HEK293T (cell line): ENCODE measurements around the gene COL6A3.

Experiments
- CTCF ChIA-PET: fragments of 350-600 bp; formaldehyde crosslinking; extraction: SDS; loops from one replicate; lab custom pipeline; 2021; ENCODE audit warnings: antibody characterized with exemption, inconsistent platforms; lab: Yijun Ruan, JAX
- POLR2A ChIA-PET: fragments of 350-600 bp; formaldehyde crosslinking; extraction: SDS; loops from one replicate; lab custom pipeline; 2020; ENCODE audit warnings: antibody characterized with exemption, inconsistent platforms; lab: Yijun Ruan, JAX
- DNase-seq: peaks from one replicate; pipeline ENCODE4 v3.0.0; 2012; ENCODE audit warnings: mixed read lengths; ENCODE audit errors: extremely low spot score
- ARNT ChIP-seq: fragments of 450-650 bp; IDR thresholded peaks from 2 replicates; pipeline ENCODE4 v1.6.1; 2017; ENCODE audit warnings: mild to moderate bottlenecking
- BHLHE40 ChIP-seq: fragments of 450-650 bp; IDR thresholded peaks from 2 replicates; pipeline ENCODE4 v1.6.1; 2016; ENCODE audit warnings: mild to moderate bottlenecking, moderate library complexity, borderline replicate concordance
- CTBP1 ChIP-seq: fragments of 450-650 bp; IDR thresholded peaks from 2 replicates; pipeline ENCODE4 v1.6.1; 2016; ENCODE audit warnings: borderline replicate concordance
- ELF4 ChIP-seq: fragments of 450-650 bp; IDR thresholded peaks from 2 replicates; pipeline ENCODE4 v1.6.1; 2017; ENCODE audit warnings: antibody characterized with exemption
- FOXA1 ChIP-seq: fragments of 450-650 bp; IDR thresholded peaks from 2 replicates; pipeline ENCODE4 v1.6.1; 2016; ENCODE audit warnings: mild to moderate bottlenecking
- FOXK2 ChIP-seq: fragments of 450-650 bp; IDR thresholded peaks from 2 replicates; pipeline ENCODE4 v1.6.1; 2016; ENCODE audit warnings: mild to moderate bottlenecking
- FOXM1 ChIP-seq: fragments of 450-650 bp; IDR thresholded peaks from 2 replicates; pipeline ENCODE4 v1.6.1; 2017; ENCODE audit warnings: mild to moderate bottlenecking, borderline replicate concordance
- HDGF ChIP-seq: fragments of 450-650 bp; IDR thresholded peaks from 2 replicates; pipeline ENCODE4 v1.6.1; 2017; ENCODE audit warnings: antibody characterized with exemption, borderline replicate concordance
- L3MBTL2 ChIP-seq: fragments of 450-650 bp; conservative IDR thresholded peaks from 2 replicates; pipeline ENCODE4 v1.6.1; 2016; ENCODE audit warnings: mild to moderate bottlenecking
- LEF1 ChIP-seq: fragments of 450-650 bp; IDR thresholded peaks from 2 replicates; pipeline ENCODE4 v1.6.1; 2017; ENCODE audit warnings: mild to moderate bottlenecking, borderline replicate concordance
- NFRKB ChIP-seq: fragments of 450-650 bp; IDR thresholded peaks from 2 replicates; pipeline ENCODE4 v1.6.1; 2016; ENCODE audit warnings: mild to moderate bottlenecking, moderate library complexity
- SP1 ChIP-seq: fragments of 450-650 bp; IDR thresholded peaks from 2 replicates; pipeline ENCODE4 v1.6.1; 2017
- SUZ12 ChIP-seq: fragments of 450-650 bp; IDR thresholded peaks from 2 replicates; pipeline ENCODE4 v1.6.1; 2016; ENCODE audit warnings: mild to moderate bottlenecking
- TARDBP ChIP-seq: fragments of 450-650 bp; IDR thresholded peaks from 2 replicates; pipeline ENCODE4 v1.6.1; 2016
- ZNF384 ChIP-seq: fragments of 450-650 bp; IDR thresholded peaks from 2 replicates; pipeline ENCODE4 v1.6.1; 2016
- TF ChIP-seq, protein P1 (sequence below): fragments of 450-650 bp; IDR thresholded peaks from 2 replicates; pipeline ENCODE4 v1.6.1; 2016

COL6A3 gene

DNA sequence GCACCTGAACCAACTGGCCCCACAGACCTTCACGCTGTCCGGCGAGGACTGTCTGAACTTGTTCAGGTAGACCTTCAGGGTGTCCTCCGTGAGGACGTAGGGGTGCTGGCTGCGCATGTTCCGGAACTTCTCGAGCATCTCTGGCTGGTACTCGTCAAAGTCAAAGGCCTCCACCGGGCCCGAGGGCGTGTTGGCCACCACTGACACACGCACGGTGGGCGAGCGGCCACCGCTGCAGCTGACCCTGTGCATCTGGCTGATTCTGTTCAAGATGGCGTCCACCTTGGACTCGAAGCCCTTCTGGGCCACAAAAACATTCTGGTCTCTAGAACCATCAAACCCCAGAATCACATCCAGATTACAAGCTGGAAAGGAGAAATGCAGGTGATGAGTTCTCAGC lies 48.3 kb downstream of the COL6A3 start:
- TF ChIP-seq FOXK2 (no peak), NFRKB (no peak), CTBP1 (no peak)
- ChIA-PET CTCF (no interaction called here), POLR2A (no interaction called here)
- no peak for DNase-seq

DNA sequence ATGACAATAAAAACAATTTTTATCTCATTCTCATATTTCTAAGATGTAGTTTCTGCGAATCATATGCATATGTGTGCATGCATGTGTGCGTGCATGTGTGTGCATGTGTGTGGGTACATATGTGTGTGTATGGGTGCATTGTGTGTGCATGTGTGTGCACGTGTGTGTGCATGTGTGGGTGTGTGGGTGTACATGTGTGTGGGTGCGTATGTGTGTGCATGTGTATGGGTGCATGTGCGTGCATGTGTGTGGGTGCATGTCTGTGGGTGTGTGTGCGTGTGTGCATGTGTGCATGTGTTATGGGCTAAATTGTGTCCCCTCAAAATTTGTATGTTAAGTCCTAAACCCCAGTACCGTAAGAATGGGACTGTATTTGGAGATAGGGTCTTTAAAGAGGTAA lies 49.3 kb downstream of the COL6A3 start:
- no peak for TF ChIP-seq FOXA1
- TF ChIP-seq SUZ12: no peak
- TF ChIP-seq LEF1: no peak
- TF ChIP-seq ZNF384: no peak
- TF ChIP-seq, protein P1, sequence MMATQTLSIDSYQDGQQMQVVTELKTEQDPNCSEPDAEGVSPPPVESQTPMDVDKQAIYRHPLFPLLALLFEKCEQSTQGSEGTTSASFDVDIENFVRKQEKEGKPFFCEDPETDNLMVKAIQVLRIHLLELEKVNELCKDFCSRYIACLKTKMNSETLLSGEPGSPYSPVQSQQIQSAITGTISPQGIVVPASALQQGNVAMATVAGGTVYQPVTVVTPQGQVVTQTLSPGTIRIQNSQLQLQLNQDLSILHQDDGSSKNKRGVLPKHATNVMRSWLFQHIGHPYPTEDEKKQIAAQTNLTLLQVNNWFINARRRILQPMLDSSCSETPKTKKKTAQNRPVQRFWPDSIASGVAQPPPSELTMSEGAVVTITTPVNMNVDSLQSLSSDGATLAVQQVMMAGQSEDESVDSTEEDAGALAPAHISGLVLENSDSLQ: no peak
- TF ChIP-seq FOXK2: no peak
- TF ChIP-seq BHLHE40: no peak
- TF ChIP-seq SP1: no peak
- TF ChIP-seq ARNT: no peak
- no peak for TF ChIP-seq HDGF
- no peak for TF ChIP-seq FOXM1
- TF ChIP-seq ELF4: no peak
- TF ChIP-seq CTBP1: no peak
- TF ChIP-seq TARDBP: no peak
- TF ChIP-seq L3MBTL2: no peak
- no peak for TF ChIP-seq NFRKB
- CTCF ChIA-PET: interaction anchor here (0.6 kb wide), 1 partner anchor 148 kb away, joined by 9 read pairs; no protein-coding TSS in a partner anchor
- POLR2A ChIA-PET: no interaction called here
- DNase-seq: no peak

DNA sequence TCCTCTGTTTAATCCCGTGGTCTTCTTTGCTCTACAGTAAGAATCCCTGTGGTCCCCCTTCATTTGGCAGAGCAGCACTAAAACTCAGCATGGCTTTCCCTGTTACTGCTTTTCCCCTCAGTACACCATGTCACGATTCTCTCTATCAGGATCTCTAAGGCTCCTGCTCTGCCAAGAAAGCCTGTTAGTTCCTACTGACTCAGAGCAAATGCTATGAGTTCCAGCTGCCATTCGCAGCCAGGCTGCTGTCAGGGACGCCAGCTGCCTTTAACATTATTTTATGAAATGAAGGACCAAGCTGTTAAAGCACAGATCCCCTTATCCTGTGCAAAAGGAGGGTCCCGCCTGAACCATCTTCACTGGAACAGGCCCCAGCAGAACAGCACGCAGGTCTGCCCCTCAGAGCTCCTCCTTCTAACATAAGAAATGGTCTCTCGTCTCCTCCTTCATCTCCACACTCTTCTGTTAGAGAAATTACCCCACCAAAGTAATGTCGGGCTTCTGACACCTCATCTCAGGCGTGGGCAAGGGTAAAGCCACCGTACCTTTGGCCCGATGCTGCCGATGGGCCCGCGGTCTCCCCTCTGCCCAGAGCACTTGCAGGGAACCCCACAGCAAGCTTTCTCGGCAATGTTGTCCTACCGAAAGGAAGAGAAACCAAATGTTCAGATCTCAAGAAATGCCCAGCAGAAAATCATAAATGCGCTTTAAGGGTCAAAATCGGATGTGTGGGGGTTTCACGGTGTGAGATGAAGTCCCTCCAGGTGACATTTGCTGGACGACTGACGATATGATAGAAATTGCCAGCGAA lies 52.6 kb downstream of the COL6A3 start:
- ChIA-PET POLR2A (no interaction called here), CTCF (no interaction called here)
- TF ChIP-seq ELF4: no peak
- no peak for TF ChIP-seq CTBP1
- TF ChIP-seq ZNF384: no peak
- TF ChIP-seq, protein P1: no peak
- TF ChIP-seq SUZ12: no peak
- TF ChIP-seq FOXA1: no peak
- no peak for TF ChIP-seq BHLHE40
- no peak for TF ChIP-seq LEF1
- no peak for TF ChIP-seq ARNT
- no peak for TF ChIP-seq HDGF
- no peak for TF ChIP-seq FOXK2
- TF ChIP-seq TARDBP: no peak
- TF ChIP-seq L3MBTL2: no peak
- no peak for TF ChIP-seq NFRKB
- no peak for DNase-seq

DNA sequence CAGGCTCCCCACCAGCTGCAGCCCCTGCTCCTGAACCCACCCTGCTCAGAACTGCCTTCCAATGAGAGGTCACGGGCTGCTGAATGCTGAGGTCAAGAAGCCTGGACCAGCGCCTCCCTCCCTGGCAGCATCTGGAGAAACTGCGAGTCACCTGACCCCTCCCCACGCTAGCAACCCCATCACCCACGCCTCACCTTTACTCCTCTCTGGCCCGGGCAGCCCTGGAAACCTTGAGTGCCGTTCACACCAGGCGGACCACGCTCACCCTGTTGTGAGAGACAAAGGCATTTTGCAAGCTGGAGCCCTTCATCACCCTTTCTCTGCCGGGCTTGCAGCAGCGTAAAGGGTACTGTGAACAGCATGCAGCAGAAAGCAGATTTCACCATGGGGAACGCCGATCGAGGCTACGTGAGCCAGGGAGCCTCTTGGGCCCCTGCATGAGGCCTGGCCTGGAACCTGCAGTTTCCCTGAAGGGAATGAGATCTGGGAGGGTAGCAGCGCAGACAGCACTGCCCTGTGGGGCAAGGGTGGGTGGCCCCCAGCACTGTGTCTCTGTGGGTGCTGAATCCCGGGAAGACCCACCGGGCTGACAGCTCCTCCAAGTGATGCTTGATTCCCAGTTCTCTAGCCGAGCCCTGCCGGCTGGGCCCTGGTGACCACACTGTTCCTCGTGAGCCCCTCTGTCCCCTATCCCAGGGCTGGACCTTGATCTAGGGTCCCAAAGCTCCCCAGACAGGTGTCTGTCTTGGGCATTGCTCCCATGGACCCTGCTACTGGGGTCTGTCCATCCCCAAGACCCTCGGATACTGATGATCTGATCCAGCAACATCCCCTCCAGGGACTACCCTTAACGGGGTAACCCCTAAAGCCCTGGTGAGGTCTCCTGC lies 53.8 kb downstream of the COL6A3 start:
- ChIA-PET POLR2A (no interaction called here), CTCF (no interaction called here)
- no peak for DNase-seq
- TF ChIP-seq FOXA1 (no peak), ZNF384 (no peak), TARDBP (no peak), ELF4 (no peak), NFRKB (no peak), ARNT (no peak), CTBP1 (no peak), HDGF (no peak), BHLHE40 (no peak), FOXM1 (no peak), LEF1 (no peak), L3MBTL2 (no peak), SUZ12 (no peak), SP1 (no peak), FOXK2 (no peak)
- TF ChIP-seq, protein P1: no peak

DNA sequence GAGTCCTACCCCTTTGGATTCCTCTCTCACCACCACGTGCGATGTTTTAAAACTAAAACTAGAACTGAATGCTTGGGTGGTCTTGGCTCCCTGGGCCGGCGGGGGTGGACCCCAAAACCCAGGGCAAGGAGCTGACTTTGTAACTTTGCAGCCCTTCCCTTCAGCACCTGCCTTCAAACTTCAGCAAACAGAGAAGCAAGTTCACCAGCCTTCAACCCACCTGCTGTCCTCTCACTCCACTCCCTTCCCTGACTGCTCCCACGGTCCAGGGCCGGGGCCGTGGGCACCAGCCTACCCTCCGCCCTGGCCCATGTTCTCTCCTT lies 54.5 kb downstream of the COL6A3 start:
- CTCF ChIA-PET: no interaction called here
- TF ChIP-seq ZNF384: no peak
- no peak for TF ChIP-seq ARNT
- no peak for TF ChIP-seq LEF1
- TF ChIP-seq TARDBP: no peak
- no peak for TF ChIP-seq BHLHE40
- TF ChIP-seq ELF4: no peak
- TF ChIP-seq SUZ12: no peak
- TF ChIP-seq CTBP1: no peak
- no peak for TF ChIP-seq NFRKB
- TF ChIP-seq FOXK2: no peak
- no peak for TF ChIP-seq HDGF
- POLR2A ChIA-PET: no interaction called here
- no peak for DNase-seq
